Natural killer cell (primary cell): ENCODE data around the gene RBFOX2. TPM values are rescaled to one million over a fixed set of nuclear protein-coding genes. Genes with fewer than 3 reads are reported as not detected.
"Not testable (repeated sequence)": the region's sequence is repeated elsewhere in the genome, so short reads cannot be mapped to it uniquely, and the experiment has no call there.

Source experiments
- ATAC-seq, 3 donors: fragments of 150-1000 bp in 2 of 3; fragments of 200-7000 bp in 1 of 3; cut with Tn5 transposase; 1 replicate in 1 of 3; 2 replicates in 2 of 3; pipeline ENCODE4 v1.10.0; 2021; ENCODE audit warnings: mild to moderate bottlenecking in 2 of 3, moderate library complexity in 2 of 3
- DNase-seq, 2 donors: peaks; one replicate each; pipeline versions ENCODE4 v3.0.0 to v3.0.0-alpha.2; 2013 to 2021; ENCODE audit warnings: mixed read lengths in 1 of 2
- H3K27ac ChIP-seq: one replicate; pipeline ENCODE4 v1.5.1; 2013; ENCODE audit warnings: mild to moderate bottlenecking, low read length
- H3K27me3 ChIP-seq: one replicate; pipeline ENCODE4 v1.6.1; 2013; ENCODE audit warnings: low read length; ENCODE audit not compliant: control insufficient read depth, insufficient read depth
- H3K36me3 ChIP-seq: one replicate; pipeline ENCODE4 v1.6.1; 2013; ENCODE audit warnings: low read length; ENCODE audit not compliant: control insufficient read depth, insufficient read depth
- H3K4me1 ChIP-seq: one replicate; pipeline ENCODE4 v1.6.1; 2013; ENCODE audit warnings: low read length; ENCODE audit not compliant: control insufficient read depth, insufficient read depth
- H3K4me3 ChIP-seq: one replicate; pipeline ENCODE4 v1.5.1; 2013; ENCODE audit warnings: low read length
- H3K9me3 ChIP-seq: one replicate; pipeline ENCODE4 v1.6.1; 2013; ENCODE audit warnings: low read length; ENCODE audit not compliant: control insufficient read depth, insufficient read depth
- H3K27ac Mint-ChIP-seq, 2 donors: one replicate each; pipeline ENCODE4 v1.8.0; 2022; ENCODE audit warnings: mild to moderate bottlenecking in 2 of 2, mixed read lengths in 2 of 2, moderate library complexity in 1 of 2
- H3K27me3 Mint-ChIP-seq, 2 donors: one replicate each; pipeline ENCODE4 v1.8.0; 2022; ENCODE audit warnings: low read depth in 2 of 2, mixed read lengths in 2 of 2
- H3K36me3 Mint-ChIP-seq: one replicate; pipeline ENCODE4 v1.8.0; 2022; ENCODE audit warnings: mixed read lengths
- H3K4me1 Mint-ChIP-seq, 2 donors: one replicate each; pipeline ENCODE4 v1.8.0; 2022; ENCODE audit warnings: mixed read lengths in 2 of 2
- H3K4me3 Mint-ChIP-seq: one replicate; pipeline ENCODE4 v1.8.0; 2022; ENCODE audit warnings: mild to moderate bottlenecking, moderate library complexity, mixed read lengths
- H3K9me3 Mint-ChIP-seq, 2 donors: one replicate each; pipeline ENCODE4 v1.8.0; 2022; ENCODE audit warnings: mixed read lengths in 2 of 2
- CTCF ChIP-seq: fragments of 200-600 bp; IDR thresholded peaks from one replicate; pipeline ENCODE4 v1.8.0; 2022; ENCODE audit warnings: antibody characterized with exemption
- WGBS: methylation state at CpG from one replicate; pipeline ENCODE4 v1.1.7; 2013; ENCODE audit warnings: missing lambda C conversion rate; ENCODE audit not compliant: insufficient coverage; 5-methylcytosine and 5-hydroxymethylcytosine counted together
- intact Hi-C: fragments of 100-400 bp; cut with micrococcal nuclease; formaldehyde crosslinking; loops from one replicate; pipeline ENCODE4 v1.14.2; 2022
- total RNA-seq, 4 donors: library from RNA; stranded (reverse); fragments of 120-200 nt in 1 of 4; gene quantifications; one replicate each; pipeline versions ENCODE4 v1.2.3 to v1.2.4, GENCODE V29; 2013 to 2022

Gene RBFOX2
- total RNA-seq, 3 donors from 2014 or later (not counting 1 experiment from before 2014, with no cell fraction given), result 1.0 to 4.7 (median 3.0) TPM

- no peak overlapping the region for H3K27ac ChIP-seq
- no peaks in the 10 kb centered on the region for H3K9me3 ChIP-seq
- no peak overlapping the region for H3K4me3 ChIP-seq
- no peak for ATAC-seq
- Mint-ChIP-seq H3K4me1 (no peaks in the 10 kb centered on the region), H3K27me3 (no peaks in the 10 kb centered on the region), H3K9me3 (no peaks in the 10 kb centered on the region), H3K4me3 (no peak overlapping the region), H3K27ac (no peak overlapping the region), H3K36me3 (no peaks in the 10 kb centered on the region)
- intact Hi-C loops, result no loop called here
- no peak for TF ChIP-seq CTCF
- DNase-seq, result no peak
- WGBS, result 77% methylated on average over 1 of the region's 1 CpG
- H3K4me1 ChIP-seq, result no peaks in the 10 kb centered on the region
- no peaks in the 10 kb centered on the region for H3K36me3 ChIP-seq
- no peaks in the 10 kb centered on the region for H3K27me3 ChIP-seq
These were observed 229.5 kb downstream of the RBFOX2 start for GRCh38 chr22:35799150-35799549.

- Mint-ChIP-seq H3K36me3 (no peaks in the 10 kb centered on the region), H3K27me3 (no peaks in the 10 kb centered on the region), H3K4me3 (no peak overlapping the region), H3K9me3 (no peaks in the 10 kb centered on the region), H3K27ac (no peak overlapping the region), H3K4me1 (no peaks in the 10 kb centered on the region)
- 89% methylated on average over 4 of the region's 4 CpGs for WGBS
- Histone ChIP-seq H3K27me3 (no peaks in the 10 kb centered on the region), H3K4me1 (no peaks in the 10 kb centered on the region), H3K9me3 (no peaks in the 10 kb centered on the region), H3K36me3 (no peaks in the 10 kb centered on the region), H3K27ac (no peak overlapping the region), H3K4me3 (no peak overlapping the region)
- intact Hi-C loops, result no loop called here
- ATAC-seq (no peak), DNase-seq (no peak)
- no peak for TF ChIP-seq CTCF
These were observed 231.2 kb downstream of the RBFOX2 start for GRCh38 chr22:35797411-35797810.

DNA sequence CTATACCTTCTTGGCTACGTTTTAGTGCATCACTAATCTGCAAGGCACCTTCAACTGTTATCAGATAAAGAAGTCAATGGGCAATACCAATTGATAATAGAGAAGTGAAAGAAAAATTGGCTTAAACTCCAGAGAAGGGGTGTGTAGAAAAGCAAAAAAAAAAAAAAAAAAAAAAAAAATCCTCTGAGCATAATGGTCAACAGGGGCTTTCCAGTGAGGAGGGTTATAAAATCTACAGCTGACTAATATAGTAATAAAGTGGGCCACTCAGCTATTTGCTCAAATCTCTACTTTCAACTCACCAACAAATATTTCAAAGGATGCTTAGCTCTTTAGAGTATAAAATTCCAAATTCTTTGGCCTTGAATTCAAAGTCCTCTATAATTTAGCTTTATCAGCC lies 233.1 kb downstream of the RBFOX2 start:
- H3K27me3 ChIP-seq, result no peaks in the 10 kb centered on the region
- H3K36me3 Mint-ChIP-seq, result no peaks in the 10 kb centered on the region
- H3K4me1 ChIP-seq, result no peaks in the 10 kb centered on the region
- H3K27me3 Mint-ChIP-seq, result no peaks in the 10 kb centered on the region
- H3K4me1 Mint-ChIP-seq, result no peaks in the 10 kb centered on the region
- H3K9me3 Mint-ChIP-seq, result no peaks in the 10 kb centered on the region
- no peak overlapping the region for H3K27ac Mint-ChIP-seq
- no peaks in the 10 kb centered on the region for H3K36me3 ChIP-seq
- WGBS, result no CpG with 5 or more reads among the region's 1 CpG
- H3K4me3 ChIP-seq, result no peak overlapping the region
- H3K4me3 Mint-ChIP-seq, result no peak overlapping the region
- intact Hi-C loops, result no loop called here
- DNase-seq (no peak), ATAC-seq (no peak)
- no peak overlapping the region for H3K27ac ChIP-seq
- no peaks in the 10 kb centered on the region for H3K9me3 ChIP-seq
- no peak for TF ChIP-seq CTCF

- no peaks in the 10 kb centered on the region for H3K9me3 ChIP-seq
- ATAC-seq (no peak), DNase-seq (no peak)
- intact Hi-C loops, result no loop called here
- Mint-ChIP-seq H3K36me3 (no peaks in the 10 kb centered on the region), H3K27me3 (no peaks in the 10 kb centered on the region), H3K9me3 (no peaks in the 10 kb centered on the region), H3K4me1 (no peaks in the 10 kb centered on the region), H3K27ac (no peak overlapping the region), H3K4me3 (no peak overlapping the region)
- no peaks in the 10 kb centered on the region for H3K27me3 ChIP-seq
- H3K4me3 ChIP-seq, result no peak overlapping the region
- no peaks in the 10 kb centered on the region for H3K4me1 ChIP-seq
- TF ChIP-seq CTCF, result no peak
- H3K36me3 ChIP-seq, result no peaks in the 10 kb centered on the region
- H3K27ac ChIP-seq, result no peak overlapping the region
- WGBS, result 97% methylated on average over 2 of the region's 4 CpGs
These were observed 236.1 kb downstream of the RBFOX2 start for GRCh38 chr22:35792506-35792905.

DNA sequence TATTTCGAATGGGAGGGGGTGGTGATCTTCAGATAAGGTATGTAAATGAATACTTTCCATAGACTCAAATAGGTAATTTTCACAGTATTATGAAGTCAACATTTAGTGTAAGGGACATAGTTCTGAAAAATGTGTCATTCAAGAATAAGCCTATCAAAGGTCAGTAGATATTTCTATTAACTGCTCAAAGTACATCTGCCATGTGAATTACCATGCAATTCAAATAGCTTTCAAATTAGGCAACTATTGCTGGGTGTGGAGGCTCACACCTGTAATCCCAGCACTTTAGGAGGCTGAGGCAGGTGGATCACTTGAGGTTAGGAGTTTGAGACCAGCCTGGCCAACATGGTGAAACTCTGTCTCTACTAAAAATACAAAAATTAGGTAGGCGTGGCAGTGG lies 236.8 kb downstream of the RBFOX2 start:
- H3K27ac Mint-ChIP-seq, H3K9me3 ChIP-seq, H3K4me1 ChIP-seq, H3K4me3 Mint-ChIP-seq, H3K4me1 Mint-ChIP-seq, H3K36me3 ChIP-seq, DNase-seq, H3K36me3 Mint-ChIP-seq, ATAC-seq, intact Hi-C loops, H3K9me3 Mint-ChIP-seq, H3K4me3 ChIP-seq, H3K27me3 Mint-ChIP-seq, H3K27ac ChIP-seq, H3K27me3 ChIP-seq: not testable (repeated sequence)
- 100% methylated on average over 1 of the region's 2 CpGs for WGBS
